B cell (primary cell): ENCODE results near the gene COG8. TPM values are rescaled to one million over a fixed set of nuclear protein-coding genes. Genes with fewer than 3 reads are reported as not detected.
A peak's percentile ranks its signal among the peaks of the same experiment; 100 is the strongest.

Experiments used
- ATAC-seq: fragments of 200-7000 bp; cut with Tn5 transposase; one replicate; pipeline ENCODE4 v1.10.0; 2021; ENCODE audit warnings: low read depth, mild to moderate bottlenecking, moderate number of reproducible peaks, moderate library complexity
- CTCF ChIA-PET: fragments of 350-600 bp; sonication (Branson Sonifier 250); formaldehyde crosslinking; loops from one replicate; lab custom pipeline; 2021; ENCODE audit warnings: antibody characterized with exemption, inconsistent platforms; lab: Charles Lee
- POLR2A ChIA-PET: fragments of 350-600 bp; sonication (Branson Sonifier 250); formaldehyde crosslinking; loops from one replicate; lab custom pipeline; 2021; ENCODE audit warnings: antibody characterized with exemption; lab: Charles Lee
- DNase-seq: peaks from one replicate; pipeline ENCODE4 v3.0.0; 2013
- H2AFZ ChIP-seq: 2 replicates; pipeline ENCODE4 v1.6.1; 2012; ENCODE audit warnings: mild to moderate bottlenecking, low read depth, low read length; ENCODE audit not compliant: insufficient read depth, poor library complexity, severe bottlenecking
- H3K27ac ChIP-seq, 2 donors: 1 replicate in 1 of 2; 2 replicates in 1 of 2; pipeline ENCODE4 v1.5.1; 2012 to 2013; ENCODE audit warnings: low read length in 2 of 2, mild to moderate bottlenecking in 2 of 2, moderate library complexity in 1 of 2
- H3K27me3 ChIP-seq, 4 experiments: fragments of 200-600 bp in 1 of 4; sonication (generic) in 1 of 4; replicated peaks in 1 of 4; 1 replicate in 2 of 4; 2 replicates in 2 of 4; pipeline versions ENCODE4 v1.6.1 to v1.7.0; 2013 to 2016; ENCODE audit warnings: low read length in 3 of 4, mild to moderate bottlenecking in 2 of 4, mixed read lengths in 1 of 4, moderate library complexity in 1 of 4; ENCODE audit not compliant: insufficient read depth in 4 of 4, control insufficient read depth in 3 of 4; ENCODE audit errors: control extremely low read depth in 1 of 4
- H3K36me3 ChIP-seq, 2 experiments: replicated peaks in 1 of 2; 1 replicate in 1 of 2; 2 replicates in 1 of 2; pipeline versions ENCODE4 v1.6.1 to v1.7.1; 2013; ENCODE audit warnings: low read length in 1 of 2; ENCODE audit not compliant: insufficient read depth in 2 of 2, control insufficient read depth in 1 of 2; ENCODE audit errors: control extremely low read depth in 1 of 2, extremely low read depth in 1 of 2
- H3K4me1 ChIP-seq, 2 donors: fragments of 200-600 bp in 1 of 2; sonication (generic) in 1 of 2; 1 replicate in 1 of 2; 2 replicates in 1 of 2; pipeline versions ENCODE4 v1.5.1 to v1.6.1; 2013 to 2017; ENCODE audit warnings: low read length in 2 of 2; ENCODE audit not compliant: control insufficient read depth in 2 of 2, insufficient read depth in 2 of 2
- H3K4me2 ChIP-seq: replicated peaks from 2 replicates; pipeline ENCODE3; 2012; ENCODE audit warnings: mild to moderate bottlenecking, low read depth, low read length; ENCODE audit not compliant: poor library complexity, severe bottlenecking
- H3K4me3 ChIP-seq, 5 experiments: fragments of 200-600 bp in 1 of 5; sonication (generic) in 1 of 5; 1 replicate in 3 of 5; 2 replicates in 2 of 5; pipeline versions ENCODE4 v1.5.1 to v1.7.0; 2011 to 2016; ENCODE audit warnings: low read length in 4 of 5, mild to moderate bottlenecking in 4 of 5, low read depth in 2 of 5, control low read depth in 1 of 5, moderate library complexity in 1 of 5; ENCODE audit not compliant: insufficient read depth in 1 of 5; ENCODE audit errors: control extremely low read depth in 1 of 5, extremely low read depth in 1 of 5
- H3K79me2 ChIP-seq: fragments of 200-600 bp; sonication (generic); one replicate; pipeline ENCODE4 v1.6.0; 2016; ENCODE audit warnings: low read length; ENCODE audit not compliant: control insufficient read depth, insufficient read depth
- H3K9ac ChIP-seq: fragments of 200-600 bp; sonication (generic); 2 replicates; pipeline ENCODE4 v1.6.1; 2017; ENCODE audit warnings: mild to moderate bottlenecking, low read length, moderate library complexity
- H3K9me3 ChIP-seq, 3 donors: one replicate each; pipeline versions ENCODE4 v1.6.1 to v1.7.1; 2013; ENCODE audit warnings: low read length in 2 of 3; ENCODE audit not compliant: control insufficient read depth in 2 of 3, insufficient read depth in 1 of 3; ENCODE audit errors: control extremely low read depth in 1 of 3
- H4K20me1 ChIP-seq: 2 replicates; pipeline ENCODE4 v1.6.0; 2012; ENCODE audit warnings: mild to moderate bottlenecking, low read length; ENCODE audit not compliant: insufficient read depth, control insufficient read depth, poor library complexity, severe bottlenecking
- H3K27ac Mint-ChIP-seq: one replicate; pipeline ENCODE4 v1.8.0; 2021; ENCODE audit warnings: mixed read lengths
- H3K27me3 Mint-ChIP-seq: one replicate; pipeline ENCODE4 v1.8.0; 2021; ENCODE audit warnings: mixed read lengths
- H3K4me1 Mint-ChIP-seq: one replicate; pipeline ENCODE4 v1.8.0; 2021; ENCODE audit warnings: mixed read lengths
- H3K4me3 Mint-ChIP-seq: one replicate; pipeline ENCODE4 v1.8.0; 2021; ENCODE audit warnings: mixed read lengths
- H3K9me3 Mint-ChIP-seq: one replicate; pipeline ENCODE4 v1.8.0; 2022; ENCODE audit warnings: mixed read lengths; ENCODE audit not compliant: insufficient read depth
- EZH2 ChIP-seq: IDR thresholded peaks from 2 replicates; pipeline ENCODE4 v1.6.1; 2012; ENCODE audit warnings: borderline replicate concordance, low read depth, mild to moderate bottlenecking, moderate library complexity, low read length; ENCODE audit not compliant: insufficient read depth, poor library complexity, severe bottlenecking
- WGBS: methylation state at CpG from one replicate; pipeline ENCODE4 v1.1.5; 2013; ENCODE audit warnings: missing lambda C conversion rate; ENCODE audit not compliant: insufficient coverage; 5-methylcytosine and 5-hydroxymethylcytosine counted together
- intact Hi-C: fragments of 100-400 bp; cut with micrococcal nuclease; formaldehyde crosslinking; loops from one replicate; pipeline ENCODE4 v1.10.0; 2022
- polyA plus RNA-seq: library from polyadenylated mRNA; depleted of rRNA; stranded (reverse); fragments of >200 nt; gene quantifications from 2 replicates; pipeline ENCODE4 v1.2.3, GENCODE V29; 2012
- total RNA-seq, 2 donors: library from RNA; stranded (reverse); fragments of 120-200 nt in 1 of 2; gene quantifications; 1 replicate in 1 of 2; 2 replicates in 1 of 2; pipeline versions ENCODE4 v1.2.3 to v1.2.4, GENCODE V29; 2013 to 2022
- TF ChIP-seq, protein P1 (sequence below): fragments of 200-600 bp; IDR thresholded peaks from one replicate; pipeline ENCODE4 v1.8.0; 2022; ENCODE audit warnings: antibody characterized with exemption, mild to moderate bottlenecking

COG8 gene
- total and polyA plus RNA-seq, 2 donors (not counting 1 experiment from before 2014, with no cell fraction given), result 34.4 to 61.6 TPM

- TF ChIP-seq EZH2, result no peak
- TF ChIP-seq, protein P1, sequence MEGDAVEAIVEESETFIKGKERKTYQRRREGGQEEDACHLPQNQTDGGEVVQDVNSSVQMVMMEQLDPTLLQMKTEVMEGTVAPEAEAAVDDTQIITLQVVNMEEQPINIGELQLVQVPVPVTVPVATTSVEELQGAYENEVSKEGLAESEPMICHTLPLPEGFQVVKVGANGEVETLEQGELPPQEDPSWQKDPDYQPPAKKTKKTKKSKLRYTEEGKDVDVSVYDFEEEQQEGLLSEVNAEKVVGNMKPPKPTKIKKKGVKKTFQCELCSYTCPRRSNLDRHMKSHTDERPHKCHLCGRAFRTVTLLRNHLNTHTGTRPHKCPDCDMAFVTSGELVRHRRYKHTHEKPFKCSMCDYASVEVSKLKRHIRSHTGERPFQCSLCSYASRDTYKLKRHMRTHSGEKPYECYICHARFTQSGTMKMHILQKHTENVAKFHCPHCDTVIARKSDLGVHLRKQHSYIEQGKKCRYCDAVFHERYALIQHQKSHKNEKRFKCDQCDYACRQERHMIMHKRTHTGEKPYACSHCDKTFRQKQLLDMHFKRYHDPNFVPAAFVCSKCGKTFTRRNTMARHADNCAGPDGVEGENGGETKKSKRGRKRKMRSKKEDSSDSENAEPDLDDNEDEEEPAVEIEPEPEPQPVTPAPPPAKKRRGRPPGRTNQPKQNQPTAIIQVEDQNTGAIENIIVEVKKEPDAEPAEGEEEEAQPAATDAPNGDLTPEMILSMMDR, result no peak
- Histone ChIP-seq H3K36me3 (peaks cover 1 to 50% of the 10 kb centered on the region in 2 experiments), H3K27me3 (no peaks in the 10 kb centered on the region), H3K4me2 (peak overlapping the region; percentile 83), H3K4me1 (peaks cover 15 to 32% of the 10 kb centered on the region in 2 donors), H3K79me2 (peaks cover 74% of the 10 kb centered on the region), H3K27ac (peak overlapping the region in 1 of 2 donors; percentile 88), H4K20me1 (peaks cover 31% of the 10 kb centered on the region), H2AFZ (peak overlapping the region; percentile 98), H3K9ac (peak overlapping the region; percentile 78), H3K9me3 (no peaks in the 10 kb centered on the region), H3K4me3 (peak overlapping the region in 4 of 5 experiments; percentile 64 to 88 (median 74))
- Mint-ChIP-seq H3K27ac (peak overlapping the region; percentile 72), H3K27me3 (no peaks in the 10 kb centered on the region), H3K4me3 (peak overlapping the region; percentile 76), H3K4me1 (peaks cover 39% of the 10 kb centered on the region), H3K9me3 (no peaks in the 10 kb centered on the region)
- ATAC-seq (peak; percentile 21), DNase-seq (no peak)
- intact Hi-C loops, result loop anchor here (1.0 to 2.0 kb wide), 5 partner anchors 10 to 235 kb away; partner anchors contain the start of genes COG8, CYB5B, NFAT5 and NIP7
- ChIA-PET POLR2A (interaction anchor here (2.5 kb wide), 1 partner anchor 9 kb away, joined by 11 read pairs; the partner anchor contains the start of genes COG8 and NIP7), CTCF (interaction anchor here (0.8 to 1.7 kb wide), 6 partner anchors 9 to 809 kb away, joined by 3 to 7 read pairs (median 4); partner anchors contain the start of genes COG8 and NIP7)
- WGBS, result 11% methylated on average over 77 of the region's 77 CpGs
Observed at GRCh38 chr16:69329369-69330285, 9.7 kb downstream of the COG8 start.
